GM18867 (cell line): ENCODE measurements around the gene HPD.
"Not testable (repeated sequence)": the region's sequence is repeated elsewhere in the genome, so short reads cannot be mapped to it uniquely, and the experiment has no call there.

ENCODE experiments used
- ATAC-seq: cut with Tn5 transposase; IDR thresholded peaks from one replicate; pipeline ENCODE4 v1.9.1; 2021; ENCODE audit warnings: mild to moderate bottlenecking, moderate library complexity; ENCODE audit not compliant: unreplicated experiment

Gene HPD

DNA sequence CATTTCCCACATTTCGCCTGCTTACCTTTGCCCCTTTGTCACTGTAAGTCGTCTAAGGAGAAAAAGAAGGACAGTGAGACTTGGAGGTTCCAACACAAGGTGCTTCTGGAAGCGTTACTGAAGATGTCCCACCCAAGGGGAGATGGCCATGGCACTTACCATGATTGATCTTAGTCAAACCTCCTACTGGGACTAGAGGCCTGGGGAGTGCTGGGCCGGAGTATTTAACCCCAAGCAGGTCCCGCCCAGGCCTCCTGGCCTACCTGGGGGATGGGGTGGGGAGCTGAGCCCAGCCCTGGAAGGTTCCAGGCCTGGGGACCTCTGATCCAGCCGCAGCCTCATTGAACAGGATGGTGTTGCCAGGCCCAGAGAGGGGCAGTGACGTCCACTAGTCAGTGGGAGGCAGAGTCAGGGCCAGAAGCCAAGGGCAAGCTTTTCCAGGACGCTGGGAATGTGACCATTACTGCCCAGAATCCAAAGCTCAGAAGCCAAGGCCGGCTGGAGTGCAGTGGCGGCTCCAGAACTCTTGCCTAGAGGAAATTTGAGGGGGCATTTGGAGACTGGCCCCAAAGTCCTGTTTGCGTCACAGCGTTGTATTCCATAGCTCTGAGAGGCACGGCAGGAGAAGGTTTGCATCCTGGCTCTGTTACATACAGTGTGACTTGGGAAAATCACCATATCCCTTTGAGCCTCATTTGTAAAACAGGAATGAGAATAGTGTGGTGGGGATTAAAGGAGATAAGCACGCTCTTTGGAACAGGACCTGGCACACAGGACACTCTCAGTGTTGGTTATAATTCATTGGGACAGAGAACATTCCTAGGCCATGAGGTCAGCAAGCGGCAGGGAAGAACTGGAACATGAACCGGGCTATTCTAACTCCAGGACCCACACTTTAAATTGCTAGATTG lies at the start of gene HPD:
Gene HPD, minus strand, starts transcription at position 198 of the 911 bp plus-strand sequence. Its CDS starts 36 bp downstream, at position 162.
- no peak for ATAC-seq

- ATAC-seq, result no peak
Measured at GRCh38 chr12:121905746-121906145, 47.1 kb upstream of the HPD start.

GRCh38 chr12:121903202-121903601 lies 44.5 kb upstream of the HPD start:
- ATAC-seq, result no peak

DNA sequence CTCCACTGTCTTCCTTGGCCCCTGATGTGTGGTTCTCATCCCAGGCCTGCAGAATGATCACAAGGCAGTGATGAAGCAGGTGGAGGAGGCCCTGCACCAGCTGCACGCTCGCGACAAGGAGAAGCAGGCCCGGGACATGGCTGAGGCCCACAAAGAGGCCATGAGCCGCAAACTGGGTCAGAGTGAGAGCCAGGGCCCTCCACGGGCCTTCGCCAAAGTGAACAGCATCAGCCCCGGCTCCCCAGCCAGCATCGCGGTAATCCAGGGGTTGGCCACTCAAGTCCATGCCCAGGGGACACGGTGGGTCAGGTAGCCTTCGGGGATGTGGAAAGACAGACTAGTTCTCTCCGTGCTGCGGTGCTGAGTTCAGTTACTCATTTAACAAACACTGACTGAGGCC lies 40.9 kb upstream of the HPD start:
- no peak for ATAC-seq

- no peak for ATAC-seq
Measured at GRCh38 chr12:121898287-121898686, 39.6 kb upstream of the HPD start.

GRCh38 chr12:121894633-121895032 lies 36.0 kb upstream of the HPD start:
- no peak for ATAC-seq

DNA sequence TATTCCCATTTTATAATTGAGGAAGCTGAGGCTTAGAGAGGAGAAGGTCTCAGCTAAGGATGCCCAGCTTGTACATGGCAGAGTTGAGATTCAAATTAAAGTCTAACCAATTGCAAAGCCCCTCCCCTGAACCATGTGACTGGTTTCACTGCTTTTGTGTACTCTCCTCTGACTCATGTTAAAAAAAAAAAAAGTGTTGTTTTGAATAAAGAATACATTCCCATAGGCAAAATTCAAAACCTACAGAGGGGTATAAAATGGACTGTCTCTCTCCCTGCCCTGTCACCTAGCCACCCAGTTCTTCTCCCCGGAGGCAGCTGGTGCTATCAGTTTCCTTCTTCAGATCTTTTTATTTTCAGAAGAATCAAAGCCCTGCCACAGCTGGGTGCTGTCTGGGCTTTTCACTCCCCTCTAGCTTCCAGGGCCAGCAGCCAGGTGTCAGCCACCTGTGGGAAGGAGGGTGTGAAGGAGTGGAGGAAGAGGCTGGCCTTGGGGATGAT lies 35.4 kb upstream of the HPD start:
- no peak for ATAC-seq

GRCh38 chr12:121892673-121893561 lies 34.3 kb upstream of the HPD start:
- ATAC-seq, result no peak

DNA sequence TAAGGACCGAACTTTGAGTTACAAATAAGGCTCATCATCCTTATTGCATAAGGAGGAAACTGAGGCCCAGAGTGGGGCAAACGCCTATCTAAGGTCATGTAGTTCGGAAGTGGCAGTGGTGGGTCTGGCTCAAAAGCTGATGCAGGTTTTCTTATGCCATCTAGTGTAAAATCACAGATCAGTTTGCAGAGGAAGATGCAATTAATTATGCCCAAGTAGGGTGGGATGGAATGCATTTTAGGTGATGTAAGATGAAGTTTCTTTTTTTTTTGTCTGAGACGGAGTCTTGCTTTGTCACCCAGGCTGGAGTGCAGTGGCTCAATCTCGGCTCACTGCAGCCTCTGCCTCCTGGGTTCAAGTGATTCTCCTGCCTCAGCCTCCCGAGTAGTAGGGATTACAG lies 31.0 kb upstream of the HPD start:
- ATAC-seq, result not testable (repeated sequence)

DNA sequence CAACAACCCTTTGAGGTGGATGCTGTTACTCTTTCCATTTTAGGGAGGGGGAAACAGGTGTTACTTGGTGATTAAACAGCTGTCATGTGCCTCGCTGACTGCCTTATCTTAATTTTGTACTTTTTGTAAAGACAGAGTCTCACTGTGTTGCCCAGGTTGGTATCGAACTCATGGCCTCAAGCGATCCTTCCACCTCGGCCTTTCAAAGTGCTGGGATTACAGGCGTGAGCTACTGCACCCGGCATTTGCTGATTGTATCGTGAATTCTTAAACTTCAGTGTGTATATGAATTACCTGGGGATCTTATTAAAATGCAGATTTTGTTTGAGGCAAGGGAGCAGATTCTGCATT lies 30.6 kb upstream of the HPD start:
- ATAC-seq, result no peak

GRCh38 chr12:121888478-121889273 lies 30.0 kb upstream of the HPD start, which contains the start of gene PSMD9:
TSS of gene PSMD9 (plus strand) at chr12:121888790. CDS start at chr12:121888857, 67 bp downstream.
- peak; percentile 93 for ATAC-seq

DNA sequence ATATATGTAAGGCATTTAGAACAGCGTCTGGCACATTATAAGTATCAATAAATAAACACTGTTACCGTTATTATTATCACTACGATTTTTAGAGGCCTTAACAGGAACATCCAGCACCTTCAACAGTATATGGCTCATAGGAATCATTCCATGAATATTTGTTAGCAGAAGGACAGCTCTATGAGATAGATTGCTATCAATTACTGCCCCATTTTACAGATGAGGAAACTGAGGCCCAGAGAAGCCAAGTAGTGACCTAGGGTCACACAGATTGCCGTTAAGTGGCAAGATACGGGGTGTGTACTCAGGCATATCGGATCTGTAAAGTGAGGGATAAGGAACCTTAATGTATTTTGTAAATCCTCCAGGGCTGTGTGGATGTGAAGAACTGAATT lies 29.4 kb upstream of the HPD start:
- ATAC-seq, result no peak

DNA sequence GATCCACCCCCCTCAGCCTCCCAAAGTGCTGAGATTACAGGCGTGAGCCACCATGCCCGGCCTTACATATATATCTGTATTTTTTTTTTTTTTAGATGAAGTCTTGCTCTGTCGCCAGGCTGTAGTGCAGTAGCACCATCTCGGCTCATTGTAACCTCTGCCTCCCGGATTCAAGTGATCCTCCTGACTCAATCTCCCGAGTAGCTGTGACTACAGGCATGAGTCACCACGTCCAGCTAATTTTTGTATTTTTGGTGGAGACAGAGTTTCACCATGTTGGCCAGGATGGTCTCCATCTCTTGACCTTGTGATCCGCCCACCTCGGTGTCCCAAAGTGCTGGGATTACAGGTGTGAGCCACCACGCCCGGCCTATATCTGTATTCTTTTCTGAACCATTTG lies 26.5 kb upstream of the HPD start:
- ATAC-seq, result not testable (repeated sequence)

GRCh38 chr12:121883315-121883660 lies 24.6 kb upstream of the HPD start:
- ATAC-seq, result no peak

DNA sequence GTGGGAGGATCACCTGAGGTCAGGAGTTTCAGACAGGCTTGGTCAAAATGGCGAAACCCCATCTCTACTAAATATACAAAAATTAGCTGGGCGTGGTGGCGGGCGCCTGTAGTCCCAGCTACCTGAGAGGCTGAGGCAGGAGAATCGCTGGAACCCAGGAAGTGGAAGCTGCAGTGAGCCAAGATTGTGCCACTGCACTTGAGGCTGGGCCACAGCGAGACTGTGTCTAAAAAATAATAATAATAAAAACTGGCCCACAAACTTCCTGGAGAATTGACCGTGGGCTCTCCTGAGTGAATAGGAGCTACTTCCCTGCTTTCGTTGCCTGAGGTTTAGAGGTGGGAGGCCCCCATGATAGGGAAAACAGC lies 17.4 kb upstream of the HPD start:
- not testable (repeated sequence) for ATAC-seq

- ATAC-seq, result no peak
Measured at GRCh38 chr12:121875582-121875981, 16.9 kb upstream of the HPD start.

GRCh38 chr12:121874071-121874470 lies 15.4 kb upstream of the HPD start:
- no peak for ATAC-seq

- ATAC-seq, result no peak
Measured at GRCh38 chr12:121873216-121873569, 14.5 kb upstream of the HPD start.

DNA sequence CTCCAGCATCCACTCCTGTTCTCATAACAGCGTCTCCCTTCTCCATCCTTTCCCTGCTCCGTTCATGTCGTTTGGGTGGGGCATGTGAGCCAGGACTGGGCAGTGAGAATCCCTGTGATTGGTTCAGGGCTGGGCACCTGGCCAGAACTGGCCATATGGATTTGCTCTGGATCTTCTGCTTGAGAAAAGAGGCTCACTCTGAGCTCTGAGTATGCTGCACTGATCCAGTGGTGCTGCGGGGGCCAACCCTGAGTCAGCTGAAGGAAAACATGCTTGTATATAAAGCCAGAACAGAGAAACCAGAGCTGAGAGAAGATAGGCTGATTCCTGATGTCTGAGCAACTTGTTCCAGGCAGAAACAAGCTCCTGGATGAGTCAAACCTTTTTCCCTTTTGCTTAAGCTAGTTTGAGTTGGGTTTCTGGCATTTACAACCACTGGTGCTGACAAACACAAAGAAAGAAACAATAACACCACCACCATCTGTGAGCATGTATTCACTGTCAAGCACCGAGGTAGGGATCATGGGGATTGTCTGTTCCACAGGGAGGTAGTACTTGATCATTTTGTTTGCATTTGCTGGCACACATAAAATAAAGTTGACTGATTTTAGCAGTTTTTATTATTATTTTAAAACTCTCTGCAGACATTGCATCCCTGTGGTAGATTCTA lies 14.0 kb upstream of the HPD start:
- ATAC-seq, result no peak

DNA sequence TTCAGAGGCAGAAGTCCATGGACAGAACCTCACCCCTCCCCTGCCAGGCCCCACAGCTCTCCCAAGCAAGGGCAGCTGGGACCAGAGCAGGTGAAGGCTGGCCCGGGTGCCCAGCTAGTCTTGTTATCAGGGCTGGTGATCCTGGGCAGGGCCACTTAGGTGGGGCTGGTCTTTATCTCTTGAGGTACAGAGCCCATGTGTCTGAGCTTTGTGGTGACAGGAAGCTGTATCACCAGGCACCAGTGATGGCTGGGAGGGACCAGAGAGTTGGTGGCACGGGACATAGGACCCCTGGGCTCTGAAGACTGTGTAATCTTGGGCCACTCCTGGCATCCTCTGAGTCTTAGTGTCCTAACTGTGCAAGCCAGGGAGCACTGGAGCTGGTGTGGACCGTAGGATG lies 12.8 kb upstream of the HPD start:
- ATAC-seq, result no peak
